ENCODE measurements around the gene PLAAT4.

PLAAT4 gene

DNA sequence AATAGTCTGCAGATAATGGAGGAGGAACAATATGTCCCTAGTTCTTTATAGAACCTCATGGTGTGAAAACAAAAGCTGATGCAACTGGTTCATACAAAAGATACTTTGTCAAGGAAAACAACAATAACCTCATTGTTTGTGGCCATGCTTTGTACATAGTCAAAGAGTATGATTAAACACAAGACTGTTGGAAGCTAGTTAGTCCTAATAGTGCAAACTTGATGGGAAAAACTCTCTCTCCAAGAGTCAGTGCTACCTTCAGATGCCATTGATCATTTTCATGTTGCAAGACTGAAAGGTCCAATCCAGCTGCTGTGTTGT lies 46.7 kb downstream of the PLAAT4 start:
- Histone ChIP-seq H3K23ac (ENCODE audit: low read length in 2 of 2) (no peak overlapping the region), H2BK15ac (ENCODE audit: low read depth, poor library complexity, severe bottlenecking) (no peak overlapping the region)

DNA sequence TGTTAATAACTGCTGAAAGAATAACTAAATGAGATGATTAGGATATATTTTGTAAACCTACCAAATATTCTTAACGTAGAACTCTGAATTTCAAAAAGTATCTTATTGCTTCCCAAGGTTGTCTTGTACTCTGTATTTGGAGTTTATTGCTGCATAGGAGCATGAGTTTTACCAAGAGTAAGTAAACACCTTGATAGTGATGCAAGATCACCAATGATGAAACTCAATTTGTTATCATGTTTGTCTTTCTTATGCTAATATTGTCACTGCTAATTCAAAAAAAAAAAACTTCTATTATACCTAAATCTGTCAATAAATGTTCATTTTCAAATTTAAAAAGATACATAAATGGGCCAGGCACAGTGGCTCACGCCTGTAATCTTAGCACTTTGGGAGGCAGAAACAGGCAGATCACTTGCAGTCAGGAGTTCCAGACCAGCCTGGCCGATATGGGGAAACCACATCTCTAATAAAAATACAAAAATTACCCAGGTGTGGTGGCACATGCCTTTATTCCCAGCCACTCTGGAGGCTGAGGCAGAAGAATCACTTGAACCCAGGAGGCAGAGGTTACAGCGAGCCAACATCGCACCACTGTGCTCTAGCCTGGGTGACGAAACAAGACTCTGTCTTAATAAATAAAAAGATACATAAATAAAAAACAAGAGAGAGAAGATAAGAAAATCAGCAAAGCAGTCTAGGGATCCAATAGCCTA lies 50.0 kb downstream of the PLAAT4 start:
- Histone ChIP-seq H3K27me3 (ENCODE audit: control insufficient read depth in 1 of 2, insufficient read depth in 1 of 2, low read length in 2 of 2) (no peaks in the 10 kb centered on the region), H3K79me1 (replicated peaks; ENCODE audit: low read length, poor library complexity, severe bottlenecking) (peaks cover 19% of the 10 kb centered on the region), H2AFZ (ENCODE audit: low read depth, low read length) (no peak overlapping the region), H2BK5ac (ENCODE audit: low read depth, low read length, poor library complexity, severe bottlenecking) (no peak overlapping the region), H4K91ac (ENCODE audit: low read length) (no peak overlapping the region), H2BK120ac (ENCODE audit: low read depth, low read length) (no peak overlapping the region), H3K9ac (ENCODE audit: low read length) (no peak overlapping the region), H3K4ac (ENCODE audit: low read depth in 1 of 2, low read length in 2 of 2) (no peak overlapping the region), H3K4me3 (ENCODE audit: insufficient read depth in 1 of 2, low read depth in 1 of 2, low read length in 2 of 2) (no peak overlapping the region), H3K4me2 (ENCODE audit: low read length, poor library complexity, severe bottlenecking) (no peak overlapping the region), H3K23ac (ENCODE audit: low read length in 2 of 2) (no peak overlapping the region), H3K14ac (ENCODE audit: low read length in 2 of 2) (no peak overlapping the region), H3K18ac (ENCODE audit: low read depth in 1 of 2, low read length in 2 of 2) (no peak overlapping the region), H2BK15ac (ENCODE audit: low read depth, poor library complexity, severe bottlenecking) (no peak overlapping the region), H3K9me3 (ENCODE audit: control insufficient read depth, low read length) (peaks cover 4% of the 10 kb centered on the region), H3K4me1 (ENCODE audit: control insufficient read depth, insufficient read depth, low read depth, low read length) (peaks cover 2% of the 10 kb centered on the region), H3K27ac (ENCODE audit: low read length, poor library complexity, severe bottlenecking) (no peak overlapping the region), H3K36me3 (ENCODE audit: control insufficient read depth in 1 of 2, insufficient read depth in 2 of 2, low read depth in 1 of 2, low read length in 2 of 2) (peaks cover 32 to 35% of the 10 kb centered on the region in 2 experiments), H2BK12ac (ENCODE audit: low read length in 2 of 2) (no peak overlapping the region), H2AK5ac (ENCODE audit: low read length, severe bottlenecking) (no peak overlapping the region), H4K8ac (ENCODE audit: low read length) (no peak overlapping the region)
- 87% methylated on average over 3 of the region's 6 CpGs for WGBS
- no peak for DNase-seq

More for the DNA sequence above, 46.7 kb downstream of the PLAAT4 start:
- Histone ChIP-seq H2BK120ac (ENCODE audit: low read depth, low read length) (no peak overlapping the region), H3K9ac (ENCODE audit: low read length) (no peak overlapping the region), H4K91ac (ENCODE audit: low read length) (no peak overlapping the region), H2BK12ac (ENCODE audit: low read length in 2 of 2) (no peak overlapping the region), H2BK5ac (ENCODE audit: low read depth, low read length, poor library complexity, severe bottlenecking) (no peak overlapping the region), H3K79me1 (replicated peaks; ENCODE audit: low read length, poor library complexity, severe bottlenecking) (peaks cover 10% of the 10 kb centered on the region), H3K27ac (ENCODE audit: low read length, poor library complexity, severe bottlenecking) (no peak overlapping the region), H3K27me3 (ENCODE audit: control insufficient read depth in 1 of 2, insufficient read depth in 1 of 2, low read length in 2 of 2) (no peaks in the 10 kb centered on the region), H3K36me3 (ENCODE audit: control insufficient read depth in 1 of 2, insufficient read depth in 2 of 2, low read depth in 1 of 2, low read length in 2 of 2) (peaks cover 13 to 16% of the 10 kb centered on the region in 2 experiments), H3K4me1 (ENCODE audit: control insufficient read depth, insufficient read depth, low read depth, low read length) (no peaks in the 10 kb centered on the region), H3K4me2 (ENCODE audit: low read length, poor library complexity, severe bottlenecking) (no peak overlapping the region), H2AFZ (ENCODE audit: low read depth, low read length) (no peak overlapping the region), H4K8ac (ENCODE audit: low read length) (no peak overlapping the region), H3K18ac (ENCODE audit: low read depth in 1 of 2, low read length in 2 of 2) (no peak overlapping the region), H2AK5ac (ENCODE audit: low read length, severe bottlenecking) (no peak overlapping the region), H3K4ac (ENCODE audit: low read depth in 1 of 2, low read length in 2 of 2) (no peak overlapping the region), H3K4me3 (ENCODE audit: insufficient read depth in 1 of 2, low read depth in 1 of 2, low read length in 2 of 2) (no peak overlapping the region), H3K9me3 (ENCODE audit: control insufficient read depth, low read length) (peaks cover 9% of the 10 kb centered on the region), H3K14ac (ENCODE audit: low read length in 2 of 2) (no peak overlapping the region)
- no peak for DNase-seq

DNA sequence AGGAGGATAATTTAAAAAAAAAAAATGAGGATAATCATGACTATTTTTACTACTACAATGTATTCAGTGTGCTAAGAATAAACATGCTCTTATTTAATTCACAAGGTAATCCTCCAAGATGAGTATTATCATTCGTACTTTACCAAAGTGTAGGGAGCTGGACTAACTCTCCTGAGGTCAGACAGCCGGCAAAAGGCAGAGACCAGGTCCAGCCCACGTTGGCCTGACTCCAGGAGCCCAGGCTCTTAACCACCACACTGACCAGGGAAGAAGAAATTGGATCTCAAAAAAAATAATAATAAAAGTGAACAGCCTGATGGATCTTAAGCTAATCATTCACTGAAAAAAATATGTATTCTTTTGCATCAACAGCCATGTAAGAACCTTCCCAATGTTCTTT lies 52.4 kb downstream of the PLAAT4 start:
- no peaks in the 10 kb centered on the region for H3K27me3 ChIP-seq (ENCODE audit: control insufficient read depth in 1 of 2, insufficient read depth in 1 of 2, low read length in 2 of 2)
- H3K18ac ChIP-seq (ENCODE audit: low read depth in 1 of 2, low read length in 2 of 2) = no peak overlapping the region
- no peak overlapping the region for H2AK5ac ChIP-seq (ENCODE audit: low read length, severe bottlenecking)
- no peak overlapping the region for H2BK5ac ChIP-seq (ENCODE audit: low read depth, low read length, poor library complexity, severe bottlenecking)
- H3K4me2 ChIP-seq (ENCODE audit: low read length, poor library complexity, severe bottlenecking) = no peak overlapping the region
- no peak overlapping the region for H2BK12ac ChIP-seq (ENCODE audit: low read length in 2 of 2)
- no peak overlapping the region for H3K27ac ChIP-seq (ENCODE audit: low read length, poor library complexity, severe bottlenecking)
- H3K4ac ChIP-seq (ENCODE audit: low read depth in 1 of 2, low read length in 2 of 2) = no peak overlapping the region
- DNase-seq = no peak
- no peak overlapping the region for H3K9ac ChIP-seq (ENCODE audit: low read length)
- no peak overlapping the region for H4K91ac ChIP-seq (ENCODE audit: low read length)
- H3K9me3 ChIP-seq (ENCODE audit: control insufficient read depth, low read length) = no peaks in the 10 kb centered on the region
- H3K23ac ChIP-seq (ENCODE audit: low read length in 2 of 2) = no peak overlapping the region
- WGBS = 80% methylated on average over 2 of the region's 3 CpGs
- H3K4me3 ChIP-seq (ENCODE audit: insufficient read depth in 1 of 2, low read depth in 1 of 2, low read length in 2 of 2) = no peak overlapping the region
- H2AFZ ChIP-seq (ENCODE audit: low read depth, low read length) = no peak overlapping the region
- no peak overlapping the region for H2BK120ac ChIP-seq (ENCODE audit: low read depth, low read length)
- H3K14ac ChIP-seq (ENCODE audit: low read length in 2 of 2) = no peak overlapping the region
- H3K79me1 ChIP-seq (replicated peaks; ENCODE audit: low read length, poor library complexity, severe bottlenecking) = peaks cover 28% of the 10 kb centered on the region
- H3K4me1 ChIP-seq (ENCODE audit: control insufficient read depth, insufficient read depth, low read depth, low read length) = peaks cover 5% of the 10 kb centered on the region
- H4K8ac ChIP-seq (ENCODE audit: low read length) = no peak overlapping the region
- peaks cover 27 to 51% of the 10 kb centered on the region in 2 experiments for H3K36me3 ChIP-seq (ENCODE audit: control insufficient read depth in 1 of 2, insufficient read depth in 2 of 2, low read depth in 1 of 2, low read length in 2 of 2)
- no peak overlapping the region for H2BK15ac ChIP-seq (ENCODE audit: low read depth, poor library complexity, severe bottlenecking)

DNA sequence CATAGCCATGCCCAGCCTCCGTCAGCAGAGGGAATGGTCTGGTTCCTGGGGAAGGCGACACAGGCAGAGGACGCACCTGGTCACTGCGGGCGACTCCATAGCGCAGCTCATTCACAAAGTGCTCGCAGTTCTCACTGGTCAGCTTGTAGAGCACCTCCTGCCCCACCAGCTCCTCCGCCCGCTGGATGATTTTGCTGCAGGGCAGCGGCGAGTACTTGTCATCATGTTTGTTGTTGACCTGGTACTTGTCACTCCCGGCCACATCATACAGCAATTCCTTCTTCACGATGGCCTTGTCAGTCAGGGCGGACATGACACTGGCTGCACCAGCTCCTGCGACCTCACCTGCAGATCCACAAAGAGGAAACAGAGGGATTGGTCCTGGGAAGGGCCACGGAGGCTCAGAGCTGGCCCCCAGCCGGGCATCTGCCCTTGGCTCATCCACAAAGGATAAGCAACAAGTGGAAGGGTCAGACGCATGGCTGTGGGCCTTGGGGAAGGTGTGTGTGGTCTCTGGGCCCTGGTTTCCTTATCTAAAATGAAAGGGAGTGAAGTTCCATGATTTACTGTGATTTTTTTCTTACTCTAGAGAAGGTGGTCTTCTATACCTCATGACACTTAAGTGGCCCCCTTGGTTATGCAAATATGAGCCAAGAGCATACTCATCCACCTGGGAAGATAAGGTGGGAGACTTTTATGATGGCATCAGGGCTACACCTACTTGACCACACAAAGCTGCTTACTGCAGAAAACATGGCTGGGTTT lies 53.6 kb downstream of the PLAAT4 start:
- Histone ChIP-seq H3K14ac (ENCODE audit: low read length in 2 of 2) (no peak overlapping the region), H3K4me1 (ENCODE audit: control insufficient read depth, insufficient read depth, low read depth, low read length) (peaks cover 5% of the 10 kb centered on the region), H2BK12ac (ENCODE audit: low read length in 2 of 2) (no peak overlapping the region), H2BK5ac (ENCODE audit: low read depth, low read length, poor library complexity, severe bottlenecking) (no peak overlapping the region), H3K4me3 (ENCODE audit: insufficient read depth in 1 of 2, low read depth in 1 of 2, low read length in 2 of 2) (no peak overlapping the region), H4K91ac (ENCODE audit: low read length) (no peak overlapping the region), H3K79me1 (replicated peaks; ENCODE audit: low read length, poor library complexity, severe bottlenecking) (peaks cover 30% of the 10 kb centered on the region), H3K9ac (ENCODE audit: low read length) (no peak overlapping the region), H3K4me2 (ENCODE audit: low read length, poor library complexity, severe bottlenecking) (no peak overlapping the region), H3K27ac (ENCODE audit: low read length, poor library complexity, severe bottlenecking) (no peak overlapping the region), H2BK15ac (ENCODE audit: low read depth, poor library complexity, severe bottlenecking) (no peak overlapping the region), H4K8ac (ENCODE audit: low read length) (no peak overlapping the region), H2AFZ (ENCODE audit: low read depth, low read length) (no peak overlapping the region), H2BK120ac (ENCODE audit: low read depth, low read length) (no peak overlapping the region), H3K9me3 (ENCODE audit: control insufficient read depth, low read length) (no peaks in the 10 kb centered on the region), H3K36me3 (ENCODE audit: control insufficient read depth in 1 of 2, insufficient read depth in 2 of 2, low read depth in 1 of 2, low read length in 2 of 2) (peaks cover 27 to 58% of the 10 kb centered on the region in 2 experiments), H2AK5ac (ENCODE audit: low read length, severe bottlenecking) (no peak overlapping the region), H3K4ac (ENCODE audit: low read depth in 1 of 2, low read length in 2 of 2) (no peak overlapping the region), H3K23ac (ENCODE audit: low read length in 2 of 2) (no peak overlapping the region), H3K18ac (ENCODE audit: low read depth in 1 of 2, low read length in 2 of 2) (no peak overlapping the region), H3K27me3 (ENCODE audit: control insufficient read depth in 1 of 2, insufficient read depth in 1 of 2, low read length in 2 of 2) (no peaks in the 10 kb centered on the region)
- no peak for DNase-seq
- WGBS = 86% methylated on average over 18 of the region's 18 CpGs

Data from mesenchymal stem cell (in vitro differentiated cells and primary cell).